ENCODE measurements around the gene HPGDS.

DNA sequence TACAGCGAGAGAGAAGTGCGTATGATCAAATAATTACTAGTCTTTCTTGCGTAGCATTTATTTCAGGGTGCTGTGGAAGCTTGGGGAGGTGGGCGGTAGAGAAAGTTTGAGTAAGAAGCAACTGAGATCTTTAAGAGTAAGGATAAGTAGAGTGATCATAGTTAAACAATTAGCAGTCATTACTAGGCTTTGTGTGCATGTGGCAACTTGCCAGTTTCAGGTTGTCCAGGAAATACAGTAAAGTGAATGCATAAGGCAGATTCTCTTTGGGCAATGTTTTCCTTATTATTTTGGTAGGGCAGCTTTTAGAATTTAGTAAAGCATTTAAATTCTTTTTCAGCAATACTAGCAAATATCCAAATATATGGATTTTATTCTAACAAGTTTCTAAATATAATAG is 57.0 kb downstream of the HPGDS start:
- TF ChIP-seq, protein P1, sequence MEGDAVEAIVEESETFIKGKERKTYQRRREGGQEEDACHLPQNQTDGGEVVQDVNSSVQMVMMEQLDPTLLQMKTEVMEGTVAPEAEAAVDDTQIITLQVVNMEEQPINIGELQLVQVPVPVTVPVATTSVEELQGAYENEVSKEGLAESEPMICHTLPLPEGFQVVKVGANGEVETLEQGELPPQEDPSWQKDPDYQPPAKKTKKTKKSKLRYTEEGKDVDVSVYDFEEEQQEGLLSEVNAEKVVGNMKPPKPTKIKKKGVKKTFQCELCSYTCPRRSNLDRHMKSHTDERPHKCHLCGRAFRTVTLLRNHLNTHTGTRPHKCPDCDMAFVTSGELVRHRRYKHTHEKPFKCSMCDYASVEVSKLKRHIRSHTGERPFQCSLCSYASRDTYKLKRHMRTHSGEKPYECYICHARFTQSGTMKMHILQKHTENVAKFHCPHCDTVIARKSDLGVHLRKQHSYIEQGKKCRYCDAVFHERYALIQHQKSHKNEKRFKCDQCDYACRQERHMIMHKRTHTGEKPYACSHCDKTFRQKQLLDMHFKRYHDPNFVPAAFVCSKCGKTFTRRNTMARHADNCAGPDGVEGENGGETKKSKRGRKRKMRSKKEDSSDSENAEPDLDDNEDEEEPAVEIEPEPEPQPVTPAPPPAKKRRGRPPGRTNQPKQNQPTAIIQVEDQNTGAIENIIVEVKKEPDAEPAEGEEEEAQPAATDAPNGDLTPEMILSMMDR (IDR thresholded peaks at IDR 0.05), result no peak
- TF ChIP-seq POLR2AphosphoS5 (IDR thresholded peaks at IDR 0.05), result no peak
